ENCODE data around the gene AP1G1. TPM values are rescaled to one million over a fixed set of nuclear protein-coding genes. Genes with fewer than 3 reads are reported as not detected.

AP1G1 gene
- total RNA-seq, 1 donor from 2014 or later, result 104 TPM

- TF ChIP-seq, protein P1, sequence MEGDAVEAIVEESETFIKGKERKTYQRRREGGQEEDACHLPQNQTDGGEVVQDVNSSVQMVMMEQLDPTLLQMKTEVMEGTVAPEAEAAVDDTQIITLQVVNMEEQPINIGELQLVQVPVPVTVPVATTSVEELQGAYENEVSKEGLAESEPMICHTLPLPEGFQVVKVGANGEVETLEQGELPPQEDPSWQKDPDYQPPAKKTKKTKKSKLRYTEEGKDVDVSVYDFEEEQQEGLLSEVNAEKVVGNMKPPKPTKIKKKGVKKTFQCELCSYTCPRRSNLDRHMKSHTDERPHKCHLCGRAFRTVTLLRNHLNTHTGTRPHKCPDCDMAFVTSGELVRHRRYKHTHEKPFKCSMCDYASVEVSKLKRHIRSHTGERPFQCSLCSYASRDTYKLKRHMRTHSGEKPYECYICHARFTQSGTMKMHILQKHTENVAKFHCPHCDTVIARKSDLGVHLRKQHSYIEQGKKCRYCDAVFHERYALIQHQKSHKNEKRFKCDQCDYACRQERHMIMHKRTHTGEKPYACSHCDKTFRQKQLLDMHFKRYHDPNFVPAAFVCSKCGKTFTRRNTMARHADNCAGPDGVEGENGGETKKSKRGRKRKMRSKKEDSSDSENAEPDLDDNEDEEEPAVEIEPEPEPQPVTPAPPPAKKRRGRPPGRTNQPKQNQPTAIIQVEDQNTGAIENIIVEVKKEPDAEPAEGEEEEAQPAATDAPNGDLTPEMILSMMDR (IDR thresholded peaks at IDR 0.05; ENCODE audit: unreplicated experiment), result no peak
- DNase-seq (ENCODE audit: low spot score), result no peak
- H3K4me1 Mint-ChIP-seq (ENCODE audit: unreplicated experiment), result no peaks in the 10 kb centered on the region
- no peak overlapping the region for H3K27ac Mint-ChIP-seq (ENCODE audit: unreplicated experiment)
- peak overlapping the region; percentile 31 for H3K4me3 Mint-ChIP-seq (ENCODE audit: unreplicated experiment)
- peaks cover 35% of the 10 kb centered on the region for H3K36me3 Mint-ChIP-seq (ENCODE audit: low read depth, unreplicated experiment)
- peaks cover 7% of the 10 kb centered on the region for H3K27me3 Mint-ChIP-seq (ENCODE audit: unreplicated experiment)
- no peaks in the 10 kb centered on the region for H3K9me3 Mint-ChIP-seq (ENCODE audit: unreplicated experiment)
Measured at GRCh38 chr16:71852561-71852960, 43.9 kb upstream of the AP1G1 start.

DNA sequence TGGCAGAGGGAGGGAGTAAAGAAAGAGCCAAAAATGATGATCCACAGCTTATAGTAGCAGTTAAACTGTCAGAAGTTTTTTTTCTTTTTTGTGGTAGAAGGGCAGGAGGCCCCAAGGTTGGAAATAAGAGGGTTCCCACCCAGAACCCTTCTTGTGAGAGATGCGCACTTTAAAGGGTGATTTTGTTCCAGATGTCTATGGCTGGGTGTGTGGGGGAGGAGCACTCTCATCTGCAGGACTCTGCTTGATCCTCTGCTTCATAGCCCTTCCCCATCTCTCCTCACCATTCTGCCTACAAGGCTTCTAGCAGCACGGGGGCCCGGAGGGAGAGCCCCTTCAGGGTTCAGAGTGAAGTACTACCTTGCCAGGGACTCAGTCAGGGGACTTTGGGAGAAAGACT, 43.5 kb upstream of the AP1G1 start:
- H3K27me3 Mint-ChIP-seq (ENCODE audit: unreplicated experiment), result peaks cover 7% of the 10 kb centered on the region
- TF ChIP-seq, protein P1 (IDR thresholded peaks at IDR 0.05; ENCODE audit: unreplicated experiment), result no peak
- no peak overlapping the region for H3K4me3 Mint-ChIP-seq (ENCODE audit: unreplicated experiment)
- no peaks in the 10 kb centered on the region for H3K9me3 Mint-ChIP-seq (ENCODE audit: unreplicated experiment)
- no peak for DNase-seq (ENCODE audit: low spot score)
- peaks cover 4% of the 10 kb centered on the region for H3K4me1 Mint-ChIP-seq (ENCODE audit: unreplicated experiment)
- no peak overlapping the region for H3K27ac Mint-ChIP-seq (ENCODE audit: unreplicated experiment)
- H3K36me3 Mint-ChIP-seq (ENCODE audit: low read depth, unreplicated experiment), result peaks cover 39% of the 10 kb centered on the region

DNA sequence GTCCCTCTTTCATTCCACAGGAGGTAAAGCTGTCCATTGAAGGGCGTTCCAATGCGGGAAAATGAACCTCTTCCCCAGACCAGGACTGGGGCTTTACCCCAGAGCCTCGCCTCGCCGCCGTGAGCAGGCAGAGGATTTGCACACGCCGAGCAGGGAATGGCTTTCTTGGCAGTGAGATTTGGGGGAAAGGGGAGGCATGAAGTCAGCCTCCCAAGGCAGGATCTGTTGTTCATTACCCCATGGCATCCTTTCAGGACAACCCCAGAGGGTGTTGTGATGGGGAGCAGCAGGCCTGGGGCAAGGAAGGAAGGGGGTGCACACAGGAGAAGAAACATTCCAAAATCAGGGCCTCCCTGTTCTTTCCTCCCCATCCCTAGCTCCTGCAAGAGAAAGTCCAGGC, 43.1 kb upstream of the AP1G1 start:
- Mint-ChIP-seq H3K4me1 (ENCODE audit: unreplicated experiment) (peaks cover 8% of the 10 kb centered on the region), H3K27ac (ENCODE audit: unreplicated experiment) (no peak overlapping the region), H3K4me3 (ENCODE audit: unreplicated experiment) (no peak overlapping the region), H3K9me3 (ENCODE audit: unreplicated experiment) (no peaks in the 10 kb centered on the region), H3K36me3 (ENCODE audit: low read depth, unreplicated experiment) (peaks cover 41% of the 10 kb centered on the region), H3K27me3 (ENCODE audit: unreplicated experiment) (peaks cover 7% of the 10 kb centered on the region)
- TF ChIP-seq, protein P1 (IDR thresholded peaks at IDR 0.05; ENCODE audit: unreplicated experiment), result no peak
- no peak for DNase-seq (ENCODE audit: low spot score)

- Mint-ChIP-seq H3K36me3 (ENCODE audit: low read depth, unreplicated experiment) (peaks cover 36% of the 10 kb centered on the region), H3K4me1 (ENCODE audit: unreplicated experiment) (peaks cover 11% of the 10 kb centered on the region), H3K4me3 (ENCODE audit: unreplicated experiment) (peak overlapping the region; percentile 20), H3K9me3 (ENCODE audit: unreplicated experiment) (no peaks in the 10 kb centered on the region), H3K27me3 (ENCODE audit: unreplicated experiment) (peaks cover 8% of the 10 kb centered on the region), H3K27ac (ENCODE audit: unreplicated experiment) (peak overlapping the region; percentile 3)
- TF ChIP-seq, protein P1 (IDR thresholded peaks at IDR 0.05; ENCODE audit: unreplicated experiment), result no peak
- no peak for DNase-seq (ENCODE audit: low spot score)
Measured at GRCh38 chr16:71848622-71849021, 40.0 kb upstream of the AP1G1 start.

DNA sequence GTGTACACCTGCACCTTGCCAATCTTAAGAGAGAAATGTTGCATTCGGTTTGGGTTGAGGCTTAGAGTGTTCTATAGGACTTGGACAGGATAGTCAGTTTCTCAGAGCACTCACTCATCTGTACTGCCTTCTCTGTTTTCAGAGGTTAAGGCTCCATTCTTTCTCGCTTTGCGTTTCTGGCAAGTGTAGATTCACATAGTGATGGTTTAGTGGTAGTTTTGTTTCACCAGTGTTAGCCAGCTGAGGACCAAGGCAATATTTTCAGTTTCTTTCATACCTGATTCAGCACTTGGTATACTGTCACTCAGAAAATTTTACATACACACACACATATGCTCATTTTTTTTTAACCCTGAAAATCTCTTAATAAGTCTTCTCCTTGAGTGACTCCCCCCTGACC, 38.5 kb upstream of the AP1G1 start:
- Mint-ChIP-seq H3K9me3 (ENCODE audit: unreplicated experiment) (no peaks in the 10 kb centered on the region), H3K36me3 (ENCODE audit: low read depth, unreplicated experiment) (peaks cover 30% of the 10 kb centered on the region), H3K4me3 (ENCODE audit: unreplicated experiment) (peak overlapping the region; percentile 95), H3K27me3 (ENCODE audit: unreplicated experiment) (peaks cover 6% of the 10 kb centered on the region), H3K27ac (ENCODE audit: unreplicated experiment) (peak overlapping the region; percentile 82), H3K4me1 (ENCODE audit: unreplicated experiment) (peaks cover 11% of the 10 kb centered on the region)
- no peak for DNase-seq (ENCODE audit: low spot score)
- TF ChIP-seq, protein P1 (IDR thresholded peaks at IDR 0.05; ENCODE audit: unreplicated experiment), result no peak
